OCI-LY7 (cell line): Measurements from ENCODE around the gene IFNL2.

ENCODE experiments used
- EZH2phosphoT487 ChIP-seq: fragments of 200-600 bp; sonication (generic); IDR thresholded peaks from 2 replicates; pipeline ENCODE4 v1.6.1; 2018; ENCODE audit warnings: low read depth, borderline replicate concordance, mild to moderate bottlenecking, mixed run types, antibody characterized with exemption, low read length, moderate library complexity, mixed read lengths
- TF ChIP-seq, protein P1 (sequence below): fragments of 200-600 bp; sonication (generic); conservative IDR thresholded peaks from 2 replicates; pipeline ENCODE4 v1.5.1; 2014; ENCODE audit warnings: mild to moderate bottlenecking, antibody characterized with exemption, low read length, moderate library complexity, mixed read lengths

DNA sequence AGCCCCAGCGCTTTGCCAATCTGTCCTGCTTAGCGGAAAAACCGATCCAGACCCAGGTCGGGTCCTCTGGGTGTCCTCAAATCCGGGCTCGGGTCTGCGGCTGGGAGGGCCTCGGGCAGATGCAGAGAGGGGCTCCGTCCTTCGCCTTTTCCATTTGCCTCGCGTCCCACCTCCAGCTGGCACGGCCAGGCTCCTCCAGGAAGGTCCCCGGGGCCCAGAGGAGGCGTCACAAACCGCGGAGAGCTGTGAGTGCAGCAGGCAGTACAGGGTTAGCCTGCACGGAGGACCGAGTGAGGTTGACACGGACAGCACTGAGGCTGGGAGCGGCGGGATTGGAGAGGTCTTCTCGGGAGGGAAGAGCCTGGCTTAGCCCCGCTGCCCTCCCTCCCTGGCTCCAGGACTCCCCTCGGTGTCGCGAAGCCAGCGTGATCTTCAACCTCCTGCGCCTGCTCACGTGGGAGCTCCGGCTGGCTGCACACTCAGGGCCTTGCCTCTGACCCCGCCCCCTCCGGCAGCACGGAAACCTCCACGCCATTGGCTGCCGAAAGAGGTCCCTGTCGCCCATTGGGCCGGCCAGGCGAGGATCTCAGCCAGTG is 2.8 kb upstream of the IFNL2 start:
- TF ChIP-seq, protein P1, sequence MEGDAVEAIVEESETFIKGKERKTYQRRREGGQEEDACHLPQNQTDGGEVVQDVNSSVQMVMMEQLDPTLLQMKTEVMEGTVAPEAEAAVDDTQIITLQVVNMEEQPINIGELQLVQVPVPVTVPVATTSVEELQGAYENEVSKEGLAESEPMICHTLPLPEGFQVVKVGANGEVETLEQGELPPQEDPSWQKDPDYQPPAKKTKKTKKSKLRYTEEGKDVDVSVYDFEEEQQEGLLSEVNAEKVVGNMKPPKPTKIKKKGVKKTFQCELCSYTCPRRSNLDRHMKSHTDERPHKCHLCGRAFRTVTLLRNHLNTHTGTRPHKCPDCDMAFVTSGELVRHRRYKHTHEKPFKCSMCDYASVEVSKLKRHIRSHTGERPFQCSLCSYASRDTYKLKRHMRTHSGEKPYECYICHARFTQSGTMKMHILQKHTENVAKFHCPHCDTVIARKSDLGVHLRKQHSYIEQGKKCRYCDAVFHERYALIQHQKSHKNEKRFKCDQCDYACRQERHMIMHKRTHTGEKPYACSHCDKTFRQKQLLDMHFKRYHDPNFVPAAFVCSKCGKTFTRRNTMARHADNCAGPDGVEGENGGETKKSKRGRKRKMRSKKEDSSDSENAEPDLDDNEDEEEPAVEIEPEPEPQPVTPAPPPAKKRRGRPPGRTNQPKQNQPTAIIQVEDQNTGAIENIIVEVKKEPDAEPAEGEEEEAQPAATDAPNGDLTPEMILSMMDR, result no peak
- no peak for TF ChIP-seq EZH2phosphoT487
